Epithelial cell of esophagus (primary cell): ENCODE data around the gene PODN.

Experiments used
- DNase-seq: peaks from one replicate; pipeline ENCODE4 v3.0.0; 2010; ENCODE audit warnings: low read depth
- H3K4me3 ChIP-seq: 2 replicates; pipeline ENCODE4 v1.5.1; 2011; ENCODE audit warnings: mild to moderate bottlenecking, low read length, control low read depth
- CTCF ChIP-seq: IDR thresholded peaks from 2 replicates; pipeline ENCODE4 v1.5.1; 2011; ENCODE audit warnings: low read depth, mild to moderate bottlenecking, low read length, control low read depth, inconsistent platforms; ENCODE audit not compliant: insufficient read depth; ENCODE audit errors: missing control alignments

PODN gene

GRCh38 chr1:53110370-53111072 is 48.5 kb downstream of the PODN start:
- DNase-seq: peak; percentile 49
- no peak for TF ChIP-seq CTCF
- no peak overlapping the region for H3K4me3 ChIP-seq

- no peak for TF ChIP-seq CTCF
- peak; percentile 7 for DNase-seq
- H3K4me3 ChIP-seq: no peak overlapping the region
Measured at GRCh38 chr1:53111073-53111556, 49.1 kb downstream of the PODN start.

- no peak for TF ChIP-seq CTCF
- DNase-seq: no peak
Measured at GRCh38 chr1:53111693-53112092, 49.7 kb downstream of the PODN start.

GRCh38 chr1:53112271-53112774 is 50.3 kb downstream of the PODN start:
- no peak overlapping the region for H3K4me3 ChIP-seq
- no peak for TF ChIP-seq CTCF
- DNase-seq: no peak

More at GRCh38 chr1:53111693-53112092, 49.7 kb downstream of the PODN start:
- no peak overlapping the region for H3K4me3 ChIP-seq

GRCh38 chr1:53112861-53113260 is 50.8 kb downstream of the PODN start:
- no peak for DNase-seq
- no peak overlapping the region for H3K4me3 ChIP-seq
- no peak for TF ChIP-seq CTCF

- no peak for DNase-seq
- no peak overlapping the region for H3K4me3 ChIP-seq
- no peak for TF ChIP-seq CTCF
Measured at GRCh38 chr1:53114090-53114489, 52.1 kb downstream of the PODN start.
